Lung (tissue), 12 donors: Measurements from ENCODE around the gene SUPT3H. TPM values are rescaled to one million over a fixed set of nuclear protein-coding genes. Genes with fewer than 3 reads are reported as not detected.

Experiments used
- ATAC-seq: fragments of 200-7000 bp; cut with Tn5 transposase; one replicate; pipeline ENCODE4 v1.9.1; 2020; ENCODE audit warnings: moderate number of reproducible peaks; ENCODE audit not compliant: insufficient read depth, low FRiP score
- DNase-seq, 3 donors: peaks; one replicate each; pipeline ENCODE4 v3.0.0-alpha.2; 2013 to 2017
- H3K27ac ChIP-seq, 2 donors: one replicate each; pipeline ENCODE4 v1.5.1; 2013; ENCODE audit warnings: mild to moderate bottlenecking in 2 of 2, moderate library complexity in 2 of 2, control low read depth in 1 of 2, inconsistent platforms in 1 of 2, low read depth in 1 of 2, low read length in 1 of 2
- H3K27me3 ChIP-seq, 3 donors: one replicate each; pipeline ENCODE4 v1.5.1; 2013; ENCODE audit warnings: low read length in 2 of 3; ENCODE audit not compliant: control insufficient read depth in 3 of 3, insufficient read depth in 3 of 3
- H3K36me3 ChIP-seq, 4 donors: one replicate each; pipeline ENCODE4 v1.5.1; 2013; ENCODE audit warnings: low read length in 4 of 4, mild to moderate bottlenecking in 1 of 4, moderate library complexity in 1 of 4; ENCODE audit not compliant: control insufficient read depth in 4 of 4, insufficient read depth in 4 of 4
- H3K4me1 ChIP-seq, 5 donors: one replicate each; pipeline ENCODE4 v1.5.1; 2013; ENCODE audit warnings: low read length in 5 of 5, mild to moderate bottlenecking in 2 of 5, moderate library complexity in 1 of 5; ENCODE audit not compliant: control insufficient read depth in 5 of 5, insufficient read depth in 5 of 5
- H3K4me3 ChIP-seq: one replicate; pipeline ENCODE4 v1.5.1; 2013; ENCODE audit warnings: mild to moderate bottlenecking, control low read depth, moderate library complexity
- H3K9ac ChIP-seq, 2 donors: one replicate each; pipeline ENCODE4 v1.5.1; 2013; ENCODE audit warnings: low read length in 2 of 2, control low read depth in 1 of 2; ENCODE audit not compliant: insufficient read depth in 1 of 2
- H3K9me3 ChIP-seq, 4 donors: one replicate each; pipeline ENCODE4 v1.5.1; 2013; ENCODE audit warnings: low read length in 3 of 4, mild to moderate bottlenecking in 1 of 4, moderate library complexity in 1 of 4; ENCODE audit not compliant: control insufficient read depth in 4 of 4, insufficient read depth in 3 of 4
- WGBS, 2 donors: extraction: QIAGEN DNeasy Blood & Tissue Kit; methylation state at CpG; one replicate each; pipeline ENCODE4 v1.1.7; 2013; 5-methylcytosine and 5-hydroxymethylcytosine counted together
- polyA plus RNA-seq, 2 donors: library from polyadenylated mRNA; stranded (reverse); fragments of 200-250 nt; gene quantifications; one replicate each; pipeline ENCODE4 v1.2.1, GENCODE V29; 2013
- total RNA-seq, 2 donors: library from RNA; depleted of rRNA in 1 of 2; stranded (reverse); fragments of >200 nt in 1 of 2; gene quantifications; one replicate each; pipeline ENCODE4 v1.2.1, GENCODE V29; 2014 to 2021
- TF ChIP-seq, protein P1 (sequence below): IDR thresholded peaks from 2 replicates; pipeline ENCODE4 v1.5.1; 2012; ENCODE audit warnings: mild to moderate bottlenecking; ENCODE audit errors: control extremely low read depth, extremely low read depth
- donor health status: control.
- donor health status: control.
- donor health status: Bipolar disorder and iron deficiency.
- donor health status: healthy.
- donor health status: DM: yes; HTN: yes; CAD: no.

SUPT3H gene
- total and polyA plus RNA-seq, 4 donors, result 5.2 to 17.4 (median 8.2) TPM

GRCh38 chr6:45057711-45058110 lies 320.0 kb downstream of the SUPT3H start:
- H3K36me3 ChIP-seq, result no peaks in the 10 kb centered on the region
- DNase-seq, result peak in 2 of 3 donors; percentile 27 to 35
- WGBS, 2 donors, result 63 to 84% methylated on average over 3 of the region's 3 CpGs
- no peaks in the 10 kb centered on the region for H3K27me3 ChIP-seq
- TF ChIP-seq, protein P1, sequence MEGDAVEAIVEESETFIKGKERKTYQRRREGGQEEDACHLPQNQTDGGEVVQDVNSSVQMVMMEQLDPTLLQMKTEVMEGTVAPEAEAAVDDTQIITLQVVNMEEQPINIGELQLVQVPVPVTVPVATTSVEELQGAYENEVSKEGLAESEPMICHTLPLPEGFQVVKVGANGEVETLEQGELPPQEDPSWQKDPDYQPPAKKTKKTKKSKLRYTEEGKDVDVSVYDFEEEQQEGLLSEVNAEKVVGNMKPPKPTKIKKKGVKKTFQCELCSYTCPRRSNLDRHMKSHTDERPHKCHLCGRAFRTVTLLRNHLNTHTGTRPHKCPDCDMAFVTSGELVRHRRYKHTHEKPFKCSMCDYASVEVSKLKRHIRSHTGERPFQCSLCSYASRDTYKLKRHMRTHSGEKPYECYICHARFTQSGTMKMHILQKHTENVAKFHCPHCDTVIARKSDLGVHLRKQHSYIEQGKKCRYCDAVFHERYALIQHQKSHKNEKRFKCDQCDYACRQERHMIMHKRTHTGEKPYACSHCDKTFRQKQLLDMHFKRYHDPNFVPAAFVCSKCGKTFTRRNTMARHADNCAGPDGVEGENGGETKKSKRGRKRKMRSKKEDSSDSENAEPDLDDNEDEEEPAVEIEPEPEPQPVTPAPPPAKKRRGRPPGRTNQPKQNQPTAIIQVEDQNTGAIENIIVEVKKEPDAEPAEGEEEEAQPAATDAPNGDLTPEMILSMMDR, result no peak
- H3K27ac ChIP-seq, result no peak overlapping the region
- H3K4me1 ChIP-seq, result no peaks in the 10 kb centered on the region
- H3K4me3 ChIP-seq, result no peak overlapping the region
- peaks cover 0 to 3% (median 0%) of the 10 kb centered on the region in 4 donors for H3K9me3 ChIP-seq
- H3K9ac ChIP-seq, result no peak overlapping the region
- no peak for ATAC-seq

DNA sequence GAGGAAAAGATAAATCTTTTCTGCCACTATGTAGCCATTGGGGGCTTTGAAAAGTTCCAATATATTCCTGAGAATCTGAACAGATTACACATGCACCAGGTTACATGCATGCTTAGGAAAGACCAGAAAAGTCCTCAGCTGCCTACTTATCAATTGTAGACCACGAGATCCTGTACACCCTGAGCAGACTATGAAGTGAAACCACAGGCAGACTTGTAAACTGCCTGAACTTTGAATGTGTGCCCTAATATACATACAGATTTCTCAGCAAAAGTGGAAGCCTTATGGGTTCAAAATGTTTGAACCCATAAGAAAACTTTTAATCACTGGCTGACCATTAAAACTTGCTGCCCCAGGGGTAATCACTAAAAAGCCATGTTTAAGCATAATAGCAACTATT lies 323.1 kb downstream of the SUPT3H start:
- peak in 1 of 3 donors; percentile 5 for DNase-seq

DNA sequence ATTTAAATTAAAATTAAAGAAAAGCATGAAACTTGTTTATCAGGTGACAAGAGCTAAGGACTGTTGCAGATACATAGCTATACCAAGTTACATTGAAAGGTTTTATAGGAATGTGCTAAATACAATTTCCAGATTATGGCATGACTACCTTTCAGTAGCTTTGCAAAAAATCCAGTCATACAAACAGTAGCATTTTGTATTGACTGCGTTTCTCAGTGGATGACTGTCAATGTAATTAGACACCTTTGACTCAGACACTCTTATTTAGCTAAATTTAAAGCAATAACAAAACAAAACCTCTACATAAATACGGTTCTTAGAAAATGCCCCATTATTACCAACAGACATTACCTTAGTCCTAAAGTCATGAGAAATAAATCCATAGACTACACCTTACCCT lies 325.4 kb downstream of the SUPT3H start:
- Histone ChIP-seq H3K9ac (no peak overlapping the region), H3K4me1 (no peaks in the 10 kb centered on the region), H3K4me3 (no peak overlapping the region), H3K36me3 (no peaks in the 10 kb centered on the region), H3K27ac (no peak overlapping the region), H3K27me3 (no peaks in the 10 kb centered on the region), H3K9me3 (no peaks in the 10 kb centered on the region)
- ATAC-seq (no peak), DNase-seq (no peak)
- TF ChIP-seq, protein P1, result no peak
- 93 to 97% methylated on average over 2 of the region's 2 CpGs for WGBS, 2 donors

More for the DNA sequence above, 323.1 kb downstream of the SUPT3H start:
- no peaks in the 10 kb centered on the region for H3K36me3 ChIP-seq
- H3K9me3 ChIP-seq, result no peaks in the 10 kb centered on the region
- no peaks in the 10 kb centered on the region for H3K4me1 ChIP-seq
- no peak overlapping the region for H3K9ac ChIP-seq
- no peak overlapping the region for H3K27ac ChIP-seq
- WGBS, 2 donors, result 29 to 56% methylated on average over 1 of the region's 1 CpG
- no peak overlapping the region for H3K4me3 ChIP-seq
- no peak for ATAC-seq
- no peaks in the 10 kb centered on the region for H3K27me3 ChIP-seq
- TF ChIP-seq, protein P1, result no peak

DNA sequence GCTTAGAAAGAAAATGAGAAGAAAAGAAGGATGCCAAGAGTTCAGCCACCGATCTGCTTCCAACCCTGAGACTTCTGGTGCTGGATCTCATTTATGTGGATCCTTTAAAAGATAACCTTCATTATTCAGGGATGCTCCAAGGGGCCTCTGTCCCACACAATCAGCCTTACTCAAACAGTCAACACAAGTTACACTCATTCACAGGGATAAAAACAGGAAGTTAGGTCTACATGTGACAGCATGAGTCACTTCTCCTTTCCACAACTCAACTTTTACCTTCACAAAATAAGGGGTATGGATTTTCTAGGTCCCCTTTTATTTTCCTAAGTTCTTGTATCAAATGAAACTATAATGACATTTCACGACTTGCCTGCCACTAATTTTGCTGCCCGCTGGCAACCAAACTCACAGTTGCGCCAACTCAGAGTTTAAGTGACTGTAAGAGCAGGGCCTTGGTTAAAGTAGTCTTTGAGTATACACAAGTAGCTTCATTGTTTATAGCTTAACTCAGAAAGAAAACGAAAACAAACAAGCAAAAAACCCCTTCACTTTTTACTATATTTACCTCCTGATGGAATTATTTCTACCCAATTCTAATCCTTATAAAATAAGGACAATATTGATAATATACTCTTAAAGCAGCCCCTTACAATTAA lies 328.4 kb downstream of the SUPT3H start:
- no peak for ATAC-seq

More for the DNA sequence above, 328.4 kb downstream of the SUPT3H start:
- H3K9ac ChIP-seq, result no peak overlapping the region
- H3K4me1 ChIP-seq, result no peaks in the 10 kb centered on the region
- H3K9me3 ChIP-seq, result no peaks in the 10 kb centered on the region
- DNase-seq, result no peak
- H3K27ac ChIP-seq, result no peak overlapping the region
- H3K4me3 ChIP-seq, result no peak overlapping the region
- no peaks in the 10 kb centered on the region for H3K36me3 ChIP-seq
- H3K27me3 ChIP-seq, result no peaks in the 10 kb centered on the region
- WGBS, 2 donors, result 79 to 89% methylated on average over 5 of the region's 5 CpGs
- TF ChIP-seq, protein P1, result no peak
